HL-60 (cell line): ENCODE results near the gene RPL27A.

ENCODE experiments used
- DNase-seq, 2 experiments: peaks; one replicate each; pipeline ENCODE4 v3.0.0-alpha.2; 2010 to 2020; ENCODE audit warnings: low read depth in 1 of 2, low spot score in 1 of 2
- H3K27ac ChIP-seq: fragments of 250-450 bp; sonication (Bioruptor Pico); replicated peaks from 2 replicates; pipeline ENCODE4 v1.5.1; 2020; ENCODE audit warnings: mild to moderate bottlenecking, moderate library complexity
- H3K27me3 ChIP-seq: fragments of 250-450 bp; sonication (Bioruptor Pico); 2 replicates; pipeline ENCODE4 v1.5.1; 2021; ENCODE audit warnings: mild to moderate bottlenecking, moderate library complexity; ENCODE audit not compliant: insufficient read depth, poor library complexity, severe bottlenecking
- H3K4me3 ChIP-seq: replicated peaks from 2 replicates; pipeline ENCODE4 v1.5.1; 2011; ENCODE audit warnings: mild to moderate bottlenecking, control low read depth, low read length; ENCODE audit not compliant: insufficient read depth
- GABPA ChIP-seq: IDR thresholded peaks from 2 replicates; pipeline ENCODE4 v1.6.1; 2012; ENCODE audit warnings: low read depth
- POLR2AphosphoS5 ChIP-seq: IDR thresholded peaks from 2 replicates; pipeline ENCODE4 v1.6.1; 2012; ENCODE audit warnings: low read depth
- SPI1 ChIP-seq: IDR thresholded peaks from 2 replicates; pipeline ENCODE4 v1.6.1; 2012; ENCODE audit warnings: low read depth, mild to moderate bottlenecking, borderline replicate concordance
- TF ChIP-seq, protein P1 (sequence below): IDR thresholded peaks from one replicate; pipeline ENCODE4 v1.5.1; 2011; ENCODE audit warnings: low read length, control low read depth, inconsistent platforms; ENCODE audit not compliant: insufficient read depth
- TF ChIP-seq, protein P2 (sequence below): IDR thresholded peaks from 2 replicates; pipeline ENCODE4 v1.6.1; 2012; ENCODE audit warnings: low read depth; ENCODE audit not compliant: insufficient replicate concordance

RPL27A gene

DNA sequence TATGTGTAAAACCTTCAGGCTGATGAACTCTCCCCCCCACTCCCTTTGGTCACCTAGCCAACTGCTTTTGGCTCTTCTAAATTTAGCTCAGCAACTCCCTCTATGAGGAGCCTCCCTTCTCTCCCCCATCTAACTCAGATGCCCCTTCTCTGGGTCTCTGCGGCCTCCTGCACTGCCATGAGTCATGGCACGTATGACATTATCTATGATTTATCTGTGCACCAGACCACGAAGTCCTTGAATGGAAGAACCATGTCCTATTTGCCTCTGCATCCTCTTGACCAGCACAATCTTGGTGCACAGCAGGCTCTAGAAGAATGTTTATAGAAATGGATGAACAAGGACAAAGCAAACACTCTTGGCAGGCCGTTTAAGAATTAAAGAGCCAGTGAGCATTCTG lies 46.0 kb downstream of the RPL27A start:
- Histone ChIP-seq H3K27me3 (no peaks in the 10 kb centered on the region), H3K27ac (no peak overlapping the region), H3K4me3 (no peak overlapping the region)
- DNase-seq, result no peak
- TF ChIP-seq SPI1, result no peak
- no peak for TF ChIP-seq POLR2AphosphoS5
- TF ChIP-seq GABPA, result no peak
- TF ChIP-seq, protein P1, sequence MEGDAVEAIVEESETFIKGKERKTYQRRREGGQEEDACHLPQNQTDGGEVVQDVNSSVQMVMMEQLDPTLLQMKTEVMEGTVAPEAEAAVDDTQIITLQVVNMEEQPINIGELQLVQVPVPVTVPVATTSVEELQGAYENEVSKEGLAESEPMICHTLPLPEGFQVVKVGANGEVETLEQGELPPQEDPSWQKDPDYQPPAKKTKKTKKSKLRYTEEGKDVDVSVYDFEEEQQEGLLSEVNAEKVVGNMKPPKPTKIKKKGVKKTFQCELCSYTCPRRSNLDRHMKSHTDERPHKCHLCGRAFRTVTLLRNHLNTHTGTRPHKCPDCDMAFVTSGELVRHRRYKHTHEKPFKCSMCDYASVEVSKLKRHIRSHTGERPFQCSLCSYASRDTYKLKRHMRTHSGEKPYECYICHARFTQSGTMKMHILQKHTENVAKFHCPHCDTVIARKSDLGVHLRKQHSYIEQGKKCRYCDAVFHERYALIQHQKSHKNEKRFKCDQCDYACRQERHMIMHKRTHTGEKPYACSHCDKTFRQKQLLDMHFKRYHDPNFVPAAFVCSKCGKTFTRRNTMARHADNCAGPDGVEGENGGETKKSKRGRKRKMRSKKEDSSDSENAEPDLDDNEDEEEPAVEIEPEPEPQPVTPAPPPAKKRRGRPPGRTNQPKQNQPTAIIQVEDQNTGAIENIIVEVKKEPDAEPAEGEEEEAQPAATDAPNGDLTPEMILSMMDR, result no peak
- TF ChIP-seq, protein P2, sequence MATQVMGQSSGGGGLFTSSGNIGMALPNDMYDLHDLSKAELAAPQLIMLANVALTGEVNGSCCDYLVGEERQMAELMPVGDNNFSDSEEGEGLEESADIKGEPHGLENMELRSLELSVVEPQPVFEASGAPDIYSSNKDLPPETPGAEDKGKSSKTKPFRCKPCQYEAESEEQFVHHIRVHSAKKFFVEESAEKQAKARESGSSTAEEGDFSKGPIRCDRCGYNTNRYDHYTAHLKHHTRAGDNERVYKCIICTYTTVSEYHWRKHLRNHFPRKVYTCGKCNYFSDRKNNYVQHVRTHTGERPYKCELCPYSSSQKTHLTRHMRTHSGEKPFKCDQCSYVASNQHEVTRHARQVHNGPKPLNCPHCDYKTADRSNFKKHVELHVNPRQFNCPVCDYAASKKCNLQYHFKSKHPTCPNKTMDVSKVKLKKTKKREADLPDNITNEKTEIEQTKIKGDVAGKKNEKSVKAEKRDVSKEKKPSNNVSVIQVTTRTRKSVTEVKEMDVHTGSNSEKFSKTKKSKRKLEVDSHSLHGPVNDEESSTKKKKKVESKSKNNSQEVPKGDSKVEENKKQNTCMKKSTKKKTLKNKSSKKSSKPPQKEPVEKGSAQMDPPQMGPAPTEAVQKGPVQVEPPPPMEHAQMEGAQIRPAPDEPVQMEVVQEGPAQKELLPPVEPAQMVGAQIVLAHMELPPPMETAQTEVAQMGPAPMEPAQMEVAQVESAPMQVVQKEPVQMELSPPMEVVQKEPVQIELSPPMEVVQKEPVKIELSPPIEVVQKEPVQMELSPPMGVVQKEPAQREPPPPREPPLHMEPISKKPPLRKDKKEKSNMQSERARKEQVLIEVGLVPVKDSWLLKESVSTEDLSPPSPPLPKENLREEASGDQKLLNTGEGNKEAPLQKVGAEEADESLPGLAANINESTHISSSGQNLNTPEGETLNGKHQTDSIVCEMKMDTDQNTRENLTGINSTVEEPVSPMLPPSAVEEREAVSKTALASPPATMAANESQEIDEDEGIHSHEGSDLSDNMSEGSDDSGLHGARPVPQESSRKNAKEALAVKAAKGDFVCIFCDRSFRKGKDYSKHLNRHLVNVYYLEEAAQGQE, result no peak

DNA sequence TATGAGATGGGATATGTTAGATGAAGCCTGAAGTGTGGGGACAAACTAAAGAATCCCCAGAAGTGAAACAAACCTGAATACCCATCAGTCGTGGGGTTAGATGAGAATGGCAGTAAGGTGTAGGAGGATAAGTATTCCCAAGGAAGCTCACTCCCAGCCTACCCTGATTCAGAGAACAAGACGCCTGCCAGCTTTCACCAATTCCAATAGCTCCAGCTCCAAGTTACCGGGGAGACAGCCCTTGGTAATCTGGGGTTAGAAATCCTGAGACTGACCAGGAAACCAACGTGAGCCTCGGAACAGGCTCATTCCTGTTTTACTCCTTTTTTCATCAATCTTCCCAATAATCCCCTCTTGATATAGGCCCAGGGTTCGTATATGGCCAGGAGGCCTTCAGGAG lies 46.5 kb downstream of the RPL27A start:
- Histone ChIP-seq H3K27me3 (no peaks in the 10 kb centered on the region), H3K27ac (no peak overlapping the region), H3K4me3 (no peak overlapping the region)
- DNase-seq, result no peak
- TF ChIP-seq SPI1, result no peak
- TF ChIP-seq, protein P2, result no peak

DNA sequence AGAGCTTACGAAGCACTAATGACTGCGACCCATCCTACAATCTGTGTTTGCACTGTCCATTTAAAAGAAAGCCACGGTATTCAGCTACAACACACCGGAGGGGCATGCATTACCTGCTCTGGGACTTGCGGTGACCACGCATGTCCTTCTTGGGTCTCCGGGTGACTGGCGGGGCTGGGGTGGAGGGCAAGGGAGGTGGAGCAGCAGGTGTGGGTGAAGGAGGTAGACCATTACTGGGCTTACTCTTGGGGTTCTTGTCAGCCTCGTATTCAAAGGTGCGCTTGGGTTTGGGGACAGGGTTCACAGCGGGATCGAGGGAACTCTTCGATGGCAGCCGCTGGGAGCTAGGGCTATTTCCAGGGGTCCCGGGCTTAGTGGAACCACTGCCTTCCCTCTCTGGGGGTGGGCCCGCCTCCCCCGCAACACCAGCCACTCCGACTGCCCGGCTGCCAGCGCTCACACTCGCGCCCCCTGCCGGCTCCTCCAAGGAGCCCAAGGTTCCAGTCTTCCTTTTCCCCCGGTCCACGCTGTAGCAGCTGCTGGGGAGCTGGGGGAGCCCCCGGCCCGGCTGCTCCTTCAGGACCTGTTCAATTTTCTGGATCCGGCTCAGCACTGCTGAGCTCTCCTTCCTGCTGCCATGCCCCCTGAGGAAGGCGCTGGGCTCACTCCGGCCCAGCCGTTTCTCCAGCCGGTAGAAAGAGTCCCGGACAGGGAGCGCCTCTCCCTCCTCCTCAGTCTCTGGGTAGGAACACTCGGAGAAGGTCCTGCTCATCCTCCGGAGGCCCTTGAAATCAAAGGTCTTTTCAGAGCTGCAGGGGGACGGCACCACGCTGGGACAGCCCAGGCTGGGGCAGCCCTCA lies 47.5 kb downstream of the RPL27A start:
- TF ChIP-seq, protein P2, result no peak
- no peak for TF ChIP-seq SPI1
- no peak overlapping the region for H3K4me3 ChIP-seq
- H3K27ac ChIP-seq, result no peak overlapping the region
- no peaks in the 10 kb centered on the region for H3K27me3 ChIP-seq
- DNase-seq, result no peak

DNA sequence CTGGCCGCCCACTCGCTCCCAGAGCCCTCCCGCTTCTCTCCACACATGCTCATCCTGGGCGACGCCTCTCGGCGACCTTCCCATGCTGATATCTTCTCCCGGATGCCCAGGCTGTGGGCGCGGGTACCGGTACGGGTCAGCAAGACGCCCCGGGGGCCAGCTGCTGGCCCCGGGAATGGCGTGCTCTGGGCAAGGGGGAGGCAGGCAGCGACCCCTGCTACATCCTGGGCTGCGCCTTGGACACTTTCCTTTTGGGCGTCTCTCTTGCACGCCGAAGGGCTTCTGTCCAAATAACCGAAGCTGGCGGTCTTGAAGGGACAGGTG lies 48.1 kb downstream of the RPL27A start:
- no peak overlapping the region for H3K4me3 ChIP-seq
- no peak for TF ChIP-seq POLR2AphosphoS5
- TF ChIP-seq, protein P1, result no peak
- TF ChIP-seq, protein P2, result no peak
- TF ChIP-seq SPI1, result no peak
- TF ChIP-seq GABPA, result no peak
- H3K27me3 ChIP-seq, result no peaks in the 10 kb centered on the region
- DNase-seq, result no peak
- no peak overlapping the region for H3K27ac ChIP-seq
